PC-3 (cell line): ENCODE measurements around the gene DBH. TPM values are rescaled to one million over a fixed set of nuclear protein-coding genes. Genes with fewer than 3 reads are reported as not detected.

Experiments
- ATAC-seq: fragments of 200-7000 bp; cut with Tn5 transposase; 2 replicates; pipeline ENCODE4 v1.9.1; 2020; ENCODE audit warnings: mild to moderate bottlenecking, moderate library complexity
- BruUV-seq: library from RNA; stranded (reverse); fragments of 400-500 nt; replicated peaks from 2 replicates; lab custom pipeline; 2021; lab: Mats Ljungman, UMichigan
- CTCF ChIA-PET: fragments of 300-600 bp; sonication (Branson Sonifier 250); formaldehyde crosslinking; loops from one replicate; lab custom pipeline; 2022; ENCODE audit warnings: antibody characterized with exemption; lab: Charles Lee
- POLR2A ChIA-PET: fragments of 300-600 bp; sonication (Branson Sonifier 250); formaldehyde crosslinking; loops from one replicate; lab custom pipeline; 2022; ENCODE audit warnings: antibody characterized with exemption; ENCODE audit not compliant: unreplicated experiment; lab: Charles Lee
- DNase-seq: peaks from one replicate; pipeline ENCODE4 v3.0.0-alpha.2; 2015
- H2AFZ ChIP-seq: fragments of 300-600 bp; sonication (generic); 2 replicates; pipeline ENCODE4 v1.6.0; 2016; ENCODE audit warnings: antibody characterized with exemption, low read length
- H3F3A ChIP-seq: fragments of 300-600 bp; sonication (generic); one replicate; pipeline ENCODE4 v1.6.0; 2017; ENCODE audit warnings: antibody characterized with exemption, low read length, control low read depth, mild to moderate bottlenecking; ENCODE audit not compliant: unreplicated experiment
- H3K27ac ChIP-seq: fragments of 300-600 bp; sonication (generic); 2 replicates; pipeline ENCODE4 v1.5.1; 2016; ENCODE audit warnings: mild to moderate bottlenecking, low read length
- H3K27me3 ChIP-seq: fragments of 300-600 bp; sonication (generic); 2 replicates; pipeline ENCODE4 v1.6.1; 2016; ENCODE audit warnings: low read length, mixed read lengths
- H3K36me3 ChIP-seq: fragments of 300-600 bp; sonication (generic); 2 replicates; pipeline ENCODE4 v1.6.1; 2016; ENCODE audit warnings: low read depth, mixed run types, low read length, mixed read lengths
- H3K4me1 ChIP-seq: fragments of 300-600 bp; sonication (generic); 2 replicates; pipeline ENCODE4 v1.5.1; 2016; ENCODE audit warnings: low read length; ENCODE audit not compliant: insufficient read depth
- H3K4me2 ChIP-seq: fragments of 300-600 bp; sonication (generic); 2 replicates; pipeline ENCODE4 v1.6.0; 2016; ENCODE audit warnings: low read length
- H3K4me3 ChIP-seq: fragments of 300-600 bp; sonication (generic); 2 replicates; pipeline ENCODE4 v1.5.1; 2016; ENCODE audit warnings: mild to moderate bottlenecking, low read length, mixed read lengths
- H3K79me2 ChIP-seq: fragments of 300-600 bp; sonication (generic); 2 replicates; pipeline ENCODE4 v1.6.1; 2017; ENCODE audit warnings: low read length, mixed read lengths
- H3K9ac ChIP-seq: fragments of 300-600 bp; sonication (generic); 2 replicates; pipeline ENCODE4 v1.6.0; 2016; ENCODE audit warnings: mild to moderate bottlenecking, low read length
- H3K9me2 ChIP-seq: fragments of 300-600 bp; sonication (generic); replicated peaks from 2 replicates; pipeline ENCODE4 v1.6.1; 2016; ENCODE audit warnings: mixed run types, low read length, mixed read lengths
- H3K9me3 ChIP-seq: fragments of 300-600 bp; sonication (generic); 2 replicates; pipeline ENCODE4 v1.6.1; 2016; ENCODE audit warnings: low read length, mixed read lengths
- H4K20me1 ChIP-seq: fragments of 300-600 bp; sonication (generic); 2 replicates; pipeline ENCODE4 v1.6.1; 2016; ENCODE audit warnings: low read length, mixed read lengths
- EZH2 ChIP-seq: fragments of 300-600 bp; sonication (generic); IDR thresholded peaks from one replicate; pipeline ENCODE4 v1.6.1; 2017; ENCODE audit warnings: antibody characterized with exemption, mild to moderate bottlenecking, low read length; ENCODE audit not compliant: unreplicated experiment
- EZH2phosphoT487 ChIP-seq: fragments of 300-600 bp; sonication (generic); IDR thresholded peaks from 2 replicates; pipeline ENCODE4 v1.6.1; 2018; ENCODE audit warnings: mild to moderate bottlenecking, antibody characterized with exemption, low read length, borderline replicate concordance
- intact Hi-C: fragments of 100-400 bp; cut with micrococcal nuclease; formaldehyde crosslinking; loops from 2 replicates; pipeline ENCODE4 v1.9.0; 2023
- total RNA-seq: library from RNA; depleted of rRNA; stranded (reverse); fragments of >200 nt; gene quantifications from 2 replicates; pipeline ENCODE4 v1.2.3, GENCODE V29; 2014
- TF ChIP-seq, protein P1 (sequence below): fragments of 300-600 bp; sonication (generic); conservative IDR thresholded peaks from 2 replicates; pipeline ENCODE4 v1.5.1; 2017; ENCODE audit warnings: antibody characterized with exemption, low read depth, mild to moderate bottlenecking, low read length

DBH gene
- total RNA-seq, 1 experiment from 2014 or later: not detected

GRCh38 chr9:133635098-133635497 lies 1.1 kb upstream of the DBH start:
- Histone ChIP-seq H3K4me1 (no peaks in the 10 kb centered on the region), H3K9me2 (no peaks in the 10 kb centered on the region), H2AFZ (no peak overlapping the region), H3K4me2 (no peak overlapping the region), H3F3A (no peaks in the 10 kb centered on the region), H3K27me3 (no peaks in the 10 kb centered on the region), H3K9ac (no peak overlapping the region), H3K4me3 (no peak overlapping the region), H3K79me2 (no peaks in the 10 kb centered on the region), H3K36me3 (no peaks in the 10 kb centered on the region), H4K20me1 (no peaks in the 10 kb centered on the region), H3K9me3 (no peaks in the 10 kb centered on the region), H3K27ac (no peak overlapping the region)
- ATAC-seq: no peak
- TF ChIP-seq EZH2: no peak
- TF ChIP-seq, protein P1, sequence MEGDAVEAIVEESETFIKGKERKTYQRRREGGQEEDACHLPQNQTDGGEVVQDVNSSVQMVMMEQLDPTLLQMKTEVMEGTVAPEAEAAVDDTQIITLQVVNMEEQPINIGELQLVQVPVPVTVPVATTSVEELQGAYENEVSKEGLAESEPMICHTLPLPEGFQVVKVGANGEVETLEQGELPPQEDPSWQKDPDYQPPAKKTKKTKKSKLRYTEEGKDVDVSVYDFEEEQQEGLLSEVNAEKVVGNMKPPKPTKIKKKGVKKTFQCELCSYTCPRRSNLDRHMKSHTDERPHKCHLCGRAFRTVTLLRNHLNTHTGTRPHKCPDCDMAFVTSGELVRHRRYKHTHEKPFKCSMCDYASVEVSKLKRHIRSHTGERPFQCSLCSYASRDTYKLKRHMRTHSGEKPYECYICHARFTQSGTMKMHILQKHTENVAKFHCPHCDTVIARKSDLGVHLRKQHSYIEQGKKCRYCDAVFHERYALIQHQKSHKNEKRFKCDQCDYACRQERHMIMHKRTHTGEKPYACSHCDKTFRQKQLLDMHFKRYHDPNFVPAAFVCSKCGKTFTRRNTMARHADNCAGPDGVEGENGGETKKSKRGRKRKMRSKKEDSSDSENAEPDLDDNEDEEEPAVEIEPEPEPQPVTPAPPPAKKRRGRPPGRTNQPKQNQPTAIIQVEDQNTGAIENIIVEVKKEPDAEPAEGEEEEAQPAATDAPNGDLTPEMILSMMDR: no peak
- no peak for TF ChIP-seq EZH2phosphoT487
- ChIA-PET POLR2A (no interaction called here), CTCF (no interaction called here)
- DNase-seq: no peak
- intact Hi-C loops: no loop called here
- no TSS peak for BruUV-seq

GRCh38 chr9:133636902-133637301 lies 739 bp downstream of the DBH start:
- no TSS peak for BruUV-seq

DNA sequence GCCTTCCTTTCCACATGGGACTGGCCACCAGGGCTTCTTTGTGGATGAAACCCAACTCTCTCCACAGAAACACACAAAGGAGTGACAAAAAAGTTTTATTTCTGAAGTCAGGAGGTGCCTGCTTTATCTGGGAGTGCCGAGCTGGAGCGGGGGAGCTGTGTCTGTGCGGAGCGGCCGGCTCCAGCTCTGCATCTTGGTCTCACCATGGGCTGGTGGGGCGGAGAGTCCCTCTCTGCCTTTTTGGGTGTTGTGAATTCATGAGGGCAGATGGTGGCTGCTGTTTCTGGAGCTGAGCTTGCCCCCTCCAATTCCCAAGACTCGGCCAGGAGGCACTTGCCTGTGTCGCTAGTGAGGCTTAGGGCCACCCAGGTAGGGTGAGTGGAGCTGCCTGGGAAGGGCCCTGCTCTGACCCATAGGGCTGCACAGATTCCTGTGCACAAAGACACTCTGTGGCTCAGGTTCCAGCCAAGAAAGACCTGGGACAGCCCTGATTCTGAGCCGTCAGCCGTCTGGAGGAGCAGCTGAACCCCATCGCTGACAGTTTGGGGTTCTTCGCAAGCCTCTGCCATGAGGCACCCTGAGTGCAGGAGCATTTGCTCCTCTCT lies 1.4 kb downstream of the DBH start:
- Histone ChIP-seq H3K36me3 (no peaks in the 10 kb centered on the region), H3K4me3 (no peak overlapping the region), H3K4me2 (no peak overlapping the region), H3K79me2 (no peaks in the 10 kb centered on the region), H3K9ac (no peak overlapping the region), H3K4me1 (no peaks in the 10 kb centered on the region), H3F3A (no peaks in the 10 kb centered on the region), H4K20me1 (no peaks in the 10 kb centered on the region), H3K9me2 (no peaks in the 10 kb centered on the region), H2AFZ (no peak overlapping the region), H3K27ac (no peak overlapping the region), H3K27me3 (0 out of 2 replicates have a peak, but pooled peaks cover 4% of the 10 kb centered on the region), H3K9me3 (no peaks in the 10 kb centered on the region)
- TF ChIP-seq EZH2phosphoT487 (no peak), EZH2 (no peak)
- TF ChIP-seq, protein P1: no peak
- ATAC-seq (no peak), DNase-seq (no peak)
- CTCF ChIA-PET: no interaction called here
- intact Hi-C loops: no loop called here
- POLR2A ChIA-PET: no interaction called here
- BruUV-seq: no TSS peak

More at GRCh38 chr9:133636902-133637301, 739 bp downstream of the DBH start:
- Histone ChIP-seq H3K4me3 (no peak overlapping the region), H3K36me3 (no peaks in the 10 kb centered on the region), H3K27ac (no peak overlapping the region), H3K79me2 (no peaks in the 10 kb centered on the region), H3K27me3 (0 out of 2 replicates have a peak, but pooled peaks cover 4% of the 10 kb centered on the region), H4K20me1 (no peaks in the 10 kb centered on the region), H3K9ac (no peak overlapping the region), H3K9me3 (no peaks in the 10 kb centered on the region), H3K4me1 (no peaks in the 10 kb centered on the region), H3K4me2 (no peak overlapping the region), H3F3A (no peaks in the 10 kb centered on the region), H2AFZ (no peak overlapping the region), H3K9me2 (no peaks in the 10 kb centered on the region)
- ATAC-seq: no peak
- TF ChIP-seq EZH2: no peak
- TF ChIP-seq, protein P1: no peak
- intact Hi-C loops: no loop called here
- no peak for DNase-seq
- CTCF ChIA-PET: no interaction called here
- POLR2A ChIA-PET: no interaction called here
